H1 (cell line): ENCODE data around the gene ZNF385C. TPM values are rescaled to one million over a fixed set of nuclear protein-coding genes. Genes with fewer than 3 reads are reported as not detected.

Source experiments
- CTCF ChIA-PET: fragments of 300-600 bp; sonication (Branson Sonifier 250); formaldehyde crosslinking; loops from one replicate; lab custom pipeline; 2021; ENCODE audit not compliant: partially characterized antibody; lab: Charles Lee
- POLR2A ChIA-PET: fragments of 300-600 bp; sonication (Branson Sonifier 250); formaldehyde crosslinking; loops from one replicate; lab custom pipeline; 2021; ENCODE audit warnings: inconsistent platforms; ENCODE audit not compliant: partially characterized antibody; lab: Charles Lee
- DNase-seq, 2 experiments: peaks; one replicate each; pipeline versions ENCODE4 v3.0.0 to v3.0.0-alpha.2; 2010 to 2022; ENCODE audit warnings: low spot score in 2 of 2, low read depth in 1 of 2, mixed read lengths in 1 of 2
- FAIRE-seq: peaks from 2 replicates; lab custom pipeline; 2011; peaks lifted over from hg19 to GRCh38; lab: Jason Lieb, UNC
- H2AFZ ChIP-seq: 2 replicates; pipeline ENCODE4 v1.8.1; 2012; ENCODE audit warnings: low read length, inconsistent platforms
- H2AK5ac ChIP-seq: 2 replicates; pipeline ENCODE4 v1.6.1; 2013; ENCODE audit warnings: low read depth, low read length
- H2BK120ac ChIP-seq: replicated peaks from 2 replicates; pipeline ENCODE3; 2013; ENCODE audit warnings: low read depth, low read length, inconsistent platforms
- H2BK12ac ChIP-seq: 2 replicates; pipeline ENCODE4 v1.6.1; 2013; ENCODE audit warnings: low read depth, low read length
- H2BK15ac ChIP-seq: 2 replicates; pipeline ENCODE4 v1.6.1; 2013; ENCODE audit warnings: low read length
- H2BK20ac ChIP-seq: 2 replicates; pipeline ENCODE4 v1.6.1; 2013; ENCODE audit warnings: low read length
- H2BK5ac ChIP-seq: 2 replicates; pipeline ENCODE4 v1.6.1; 2013; ENCODE audit warnings: low read depth, low read length
- H3K14ac ChIP-seq: 2 replicates; pipeline ENCODE4 v1.6.1; 2013; ENCODE audit warnings: inconsistent platforms; ENCODE audit not compliant: insufficient read length
- H3K18ac ChIP-seq: 2 replicates; pipeline ENCODE4 v1.6.1; 2013; ENCODE audit warnings: low read length; ENCODE audit errors: extremely low read depth
- H3K23ac ChIP-seq: 2 replicates; pipeline ENCODE4 v1.6.1; 2013; ENCODE audit warnings: inconsistent platforms; ENCODE audit not compliant: insufficient read length
- H3K23me2 ChIP-seq: 2 replicates; pipeline ENCODE4 v1.6.1; 2013; ENCODE audit warnings: low read depth, low read length
- H3K27ac ChIP-seq: 2 replicates; pipeline ENCODE4 v1.6.1; 2011; ENCODE audit warnings: low read depth, low read length, inconsistent platforms
- H3K27me3 ChIP-seq, 4 experiments: replicated peaks in 1 of 4; 1 replicate in 1 of 4; 2 replicates in 3 of 4; pipeline versions ENCODE4 v1.6.1 to v1.8.1; 2011 to 2013; ENCODE audit warnings: low read length in 3 of 4, mild to moderate bottlenecking in 3 of 4, inconsistent platforms in 2 of 4, mixed read lengths in 2 of 4, moderate library complexity in 1 of 4; ENCODE audit not compliant: control insufficient read depth in 3 of 4, insufficient read depth in 3 of 4; ENCODE audit errors: extremely low read depth in 1 of 4
- H3K36me3 ChIP-seq, 4 experiments: 2 replicates each; pipeline versions ENCODE4 v1.6.1 to v1.8.1; 2011 to 2013; ENCODE audit warnings: mild to moderate bottlenecking in 4 of 4, low read length in 3 of 4, moderate library complexity in 2 of 4, control low read depth in 1 of 4, inconsistent platforms in 1 of 4; ENCODE audit not compliant: insufficient read depth in 4 of 4, control insufficient read depth in 2 of 4
- H3K4ac ChIP-seq: replicated peaks from 2 replicates; pipeline ENCODE3; 2013; ENCODE audit warnings: low read length, low read depth, mixed read lengths, inconsistent platforms; ENCODE audit not compliant: insufficient read length
- H3K4me1 ChIP-seq, 4 experiments: replicated peaks in 1 of 4; 1 replicate in 1 of 4; 2 replicates in 3 of 4; pipeline versions ENCODE4 v1.6.1 to v1.8.1; 2011 to 2013; ENCODE audit warnings: low read length in 3 of 4, inconsistent platforms in 2 of 4, mixed read lengths in 1 of 4; ENCODE audit not compliant: insufficient read depth in 4 of 4, control insufficient read depth in 3 of 4
- H3K4me2 ChIP-seq, 2 experiments: 2 replicates each; pipeline versions ENCODE4 v1.6.1 to v1.8.1; 2011 to 2013; ENCODE audit warnings: low read depth in 2 of 2, low read length in 2 of 2, control low read depth in 1 of 2, inconsistent platforms in 1 of 2, mild to moderate bottlenecking in 1 of 2; ENCODE audit not compliant: insufficient read depth in 1 of 2
- H3K4me3 ChIP-seq, 4 experiments: fragments of 200-600, 300-600 bp in 1 of 4; sonication (generic), shearing (Covaris generic), sonication (Bioruptor Twin) in 1 of 4; 2 replicates each; pipeline versions ENCODE4 v1.5.1 to v1.8.1; 2011 to 2016; ENCODE audit warnings: low read length in 4 of 4, low read depth in 3 of 4, control low read depth in 2 of 4, inconsistent platforms in 2 of 4, mild to moderate bottlenecking in 2 of 4, mixed read lengths in 1 of 4, moderate library complexity in 1 of 4; ENCODE audit not compliant: insufficient read depth in 2 of 4; ENCODE audit errors: extremely low read depth in 1 of 4
- H3K56ac ChIP-seq: replicated peaks from 2 replicates; pipeline ENCODE3; 2013; ENCODE audit warnings: low read depth, mild to moderate bottlenecking, mixed read lengths, low read length, inconsistent platforms; ENCODE audit not compliant: insufficient read length
- H3K79me1 ChIP-seq: 2 replicates; pipeline ENCODE4 v1.6.1; 2013; ENCODE audit warnings: low read depth, low read length, control low read depth
- H3K79me2 ChIP-seq, 2 experiments: 2 replicates each; pipeline versions ENCODE4 v1.6.1 to v1.8.1; 2012 to 2013; ENCODE audit warnings: low read length in 2 of 2, mild to moderate bottlenecking in 2 of 2, inconsistent platforms in 1 of 2; ENCODE audit not compliant: insufficient read depth in 2 of 2, control insufficient read depth in 1 of 2
- H3K9ac ChIP-seq, 4 experiments: replicated peaks in 1 of 4; 1 replicate in 1 of 4; 2 replicates in 3 of 4; pipeline versions ENCODE4 v1.6.1 to v1.8.1; 2011 to 2013; ENCODE audit warnings: low read depth in 3 of 4, low read length in 3 of 4, control low read depth in 2 of 4, mild to moderate bottlenecking in 2 of 4, moderate library complexity in 2 of 4, inconsistent platforms in 1 of 4; ENCODE audit errors: extremely low read depth in 1 of 4
- H3K9me3 ChIP-seq, 2 experiments: 2 replicates each; pipeline versions ENCODE4 v1.6.1 to v1.8.1; 2012 to 2013; ENCODE audit warnings: mild to moderate bottlenecking in 2 of 2, moderate library complexity in 2 of 2, control low read depth in 1 of 2, inconsistent platforms in 1 of 2, low read depth in 1 of 2, low read length in 1 of 2, mixed read lengths in 1 of 2; ENCODE audit not compliant: insufficient read depth in 2 of 2
- H4K20me1 ChIP-seq, 2 experiments: replicated peaks in 1 of 2; 2 replicates each; pipeline versions ENCODE3 to v1.8.1; 2011 to 2013; ENCODE audit warnings: inconsistent platforms in 2 of 2, low read length in 2 of 2, mild to moderate bottlenecking in 1 of 2; ENCODE audit not compliant: insufficient read depth in 2 of 2, control insufficient read depth in 1 of 2
- H4K5ac ChIP-seq: 2 replicates; pipeline ENCODE4 v1.6.1; 2013; ENCODE audit warnings: low read length, low read depth, mixed read lengths, inconsistent platforms; ENCODE audit not compliant: insufficient read length
- H4K8ac ChIP-seq: 2 replicates; pipeline ENCODE4 v1.8.0; 2013; ENCODE audit warnings: mild to moderate bottlenecking, moderate library complexity, low read length, inconsistent platforms; ENCODE audit not compliant: insufficient read depth; ENCODE audit errors: extremely low read depth
- H4K91ac ChIP-seq: replicated peaks from 2 replicates; pipeline ENCODE3; 2013; ENCODE audit warnings: low read length, mixed read lengths, inconsistent platforms; ENCODE audit not compliant: insufficient read length
- BACH1 ChIP-seq: IDR thresholded peaks from 2 replicates; pipeline ENCODE4 v1.6.1; 2012; ENCODE audit warnings: low read length, improper control_type of control experiment
- BCL11A ChIP-seq, 2 experiments: IDR thresholded peaks; one replicate each; pipeline ENCODE4 v1.6.1; 2011; ENCODE audit warnings: low read depth in 2 of 2, low read length in 2 of 2, mild to moderate bottlenecking in 2 of 2
- CTBP2 ChIP-seq: IDR thresholded peaks from 2 replicates; pipeline ENCODE4 v1.7.0; 2011; ENCODE audit warnings: borderline replicate concordance, mild to moderate bottlenecking, moderate library complexity, mixed read lengths, low read length; ENCODE audit not compliant: insufficient read depth, insufficient read length
- KDM5A ChIP-seq: fragments of 200-600 bp; IDR thresholded peaks from 2 replicates; pipeline ENCODE4 v1.7.1; 2012; ENCODE audit warnings: mild to moderate bottlenecking, low read length, inconsistent platforms, mixed read lengths
- RNF2 ChIP-seq: fragments of 200-900, 300-1000 bp; sonication (generic); IDR thresholded peaks from 2 replicates; pipeline ENCODE4 v1.7.1; 2016; ENCODE audit warnings: borderline replicate concordance, low read depth, mild to moderate bottlenecking, antibody characterized with exemption, low read length; ENCODE audit not compliant: poor library complexity, severe bottlenecking; ENCODE audit errors: missing control alignments
- SIX5 ChIP-seq: IDR thresholded peaks from 2 replicates; pipeline ENCODE4 v1.6.1; 2011; ENCODE audit warnings: mild to moderate bottlenecking, low read depth, low read length
- SP4 ChIP-seq: IDR thresholded peaks from 2 replicates; pipeline ENCODE4 v1.6.1; 2012; ENCODE audit warnings: low read length, inconsistent platforms
- WGBS, 2 experiments: shearing (Covaris generic) in 1 of 2; methylation state at CpG; one replicate each; pipeline versions ENCODE4 v1.1.6 to v1.1.7; 2013 to 2015; ENCODE audit warnings: low lambda C conversion rate in 2 of 2, mixed read lengths in 2 of 2, inconsistent platforms in 1 of 2, low coverage in 1 of 2, missing lambda C conversion rate in 1 of 2; ENCODE audit not compliant: insufficient replicate concordance in 2 of 2, insufficient coverage in 1 of 2, insufficient read length in 1 of 2; ENCODE audit errors: extremely low coverage in 1 of 2, missing lambda C conversion rate in 1 of 2; 5-methylcytosine and 5-hydroxymethylcytosine counted together
- polyA plus RNA-seq, 7 experiments: library from polyadenylated mRNA; depleted of rRNA in 3 of 7; stranded (reverse) in 5 of 7; unstranded in 2 of 7; fragments of >200 nt in 5 of 7; fragments of 200-250 nt in 2 of 7; gene quantifications; 1 replicate in 5 of 7; 2 replicates in 1 of 7; 4 replicates in 1 of 7; pipeline versions ENCODE4 v1.2.1 to v1.2.3, GENCODE V29; 2011 to 2013; ENCODE audit warnings: missing spikeins in 2 of 7, mixed read lengths in 2 of 7
- total RNA-seq: library from RNA; stranded (reverse); fragmentation: NEBNext Ultra II Directional; extraction: Animal tissue kit (Norgen Biotek cat#: 25700); gene quantifications from 2 replicates; pipeline ENCODE4 v1.2.1, GENCODE V29; 2021

Gene ZNF385C
- total and polyA plus RNA-seq, 2 of the 8 experiments (the other 6 are each of a cell fraction or from before 2014, with no cell fraction given), result 3.9 to 6.1 TPM

- no peak overlapping the region for H4K91ac ChIP-seq
- 75% methylated on average over 7 of the region's 7 CpGs; no CpG with 5 or more reads in 1 of the 2 experiments for WGBS, 2 experiments
- H3K27ac ChIP-seq, result no peak overlapping the region
- no peaks in the 10 kb centered on the region for H3K23me2 ChIP-seq
- H3K4ac ChIP-seq, result no peak overlapping the region
- H2AFZ ChIP-seq, result no peak overlapping the region
- H3K4me1 ChIP-seq, result peaks cover 0 to 29% (median 8%) of the 10 kb centered on the region in 4 experiments; a peak in 6 of 7 replicates
- no peaks in the 10 kb centered on the region for H3K79me2 ChIP-seq
- H2BK5ac ChIP-seq, result no peak overlapping the region
- H3K4me2 ChIP-seq, result no peak overlapping the region
- ChIA-PET CTCF (interaction anchor here (1.0 to 17.0 kb wide), 6 partner anchors 9 to 55 kb away, joined by 4 to 381 read pairs (median 50); partner anchors contain the start of genes DHX58, HSPB9 and KAT2A), POLR2A (interaction anchor here (1.3 to 1.7 kb wide), 2 partner anchors 13 to 41 kb away, joined by 3 to 5 read pairs; partner anchors contain the start of gene DNAJC7)
- DNase-seq, result no peak
- no peaks in the 10 kb centered on the region for H3K36me3 ChIP-seq
- H3K14ac ChIP-seq, result no peak overlapping the region
- no peak overlapping the region for H3K9ac ChIP-seq
- FAIRE-seq, result no peak
- no peaks in the 10 kb centered on the region; a peak in 2 of 7 replicates for H3K27me3 ChIP-seq
- H3K18ac ChIP-seq, result no peak overlapping the region
- H3K4me3 ChIP-seq, result no peak overlapping the region
- no peak overlapping the region for H2BK15ac ChIP-seq
- no peak overlapping the region for H2AK5ac ChIP-seq
- TF ChIP-seq CTBP2 (no peak), BACH1 (no peak), RNF2 (no peak), KDM5A (no peak), SIX5 (no peak), SP4 (no peak), BCL11A (IDR thresholded peaks at IDR 0.05; ENCODE audit: low read depth in 2 of 2, low read length in 2 of 2) (no peak)
- no peak overlapping the region for H3K56ac ChIP-seq
- H3K79me1 ChIP-seq, result no peaks in the 10 kb centered on the region
- H2BK12ac ChIP-seq, result 0 out of 2 replicates have a peak overlapping the region, but pooled peaks have one; percentile 17
- peak overlapping the region; percentile 63; the same call in 1 of the 2 replicates for H4K8ac ChIP-seq
- no peaks in the 10 kb centered on the region for H4K20me1 ChIP-seq
- no peak overlapping the region for H4K5ac ChIP-seq
- no peaks in the 10 kb centered on the region for H3K9me3 ChIP-seq
- no peak overlapping the region for H2BK20ac ChIP-seq
- no peak overlapping the region for H3K23ac ChIP-seq
- H2BK120ac ChIP-seq, result no peak overlapping the region
These were observed 40.2 kb downstream of the ZNF385C start for GRCh38 chr17:42058063-42058462.
